NT2/D1 (cell line): ENCODE measurements around the gene RASD1.
"Not testable (repeated sequence)": the region's sequence is repeated elsewhere in the genome, so short reads cannot be mapped to it uniquely, and the experiment has no call there.

ENCODE experiments used
- DNase-seq: peaks from one replicate; pipeline ENCODE4 v3.0.0-alpha.2; 2011; ENCODE audit warnings: low read depth, low spot score
- H3K27me3 ChIP-seq: 2 replicates; pipeline ENCODE4 v1.6.0; 2011; ENCODE audit warnings: mild to moderate bottlenecking; ENCODE audit not compliant: insufficient read length, insufficient read depth
- H3K36me3 ChIP-seq: 2 replicates; pipeline ENCODE4 v1.6.1; 2011; ENCODE audit warnings: mild to moderate bottlenecking, low read length, mixed read lengths; ENCODE audit not compliant: insufficient read depth, insufficient read length
- H3K4me1 ChIP-seq: 2 replicates; pipeline ENCODE4 v1.5.1; 2011; ENCODE audit not compliant: insufficient read depth, insufficient read length
- H3K4me3 ChIP-seq: 2 replicates; pipeline ENCODE4 v1.5.1; 2011; ENCODE audit warnings: low read depth; ENCODE audit not compliant: insufficient read length
- H3K9ac ChIP-seq: 2 replicates; pipeline ENCODE4 v1.6.0; 2011; ENCODE audit warnings: low read depth; ENCODE audit not compliant: insufficient read length
- H3K9me3 ChIP-seq: 2 replicates; pipeline ENCODE4 v1.5.1; 2011; ENCODE audit warnings: mild to moderate bottlenecking, low read length; ENCODE audit not compliant: insufficient read depth
- SUZ12 ChIP-seq: IDR thresholded peaks from 2 replicates; pipeline ENCODE4 v1.6.1; 2011; ENCODE audit not compliant: insufficient read length, insufficient read depth; ENCODE audit errors: extremely low read depth
- YY1 ChIP-seq: IDR thresholded peaks from 2 replicates; pipeline ENCODE4 v1.6.1; 2011; ENCODE audit not compliant: insufficient read length, insufficient read depth
- ZNF274 ChIP-seq: IDR thresholded peaks from 2 replicates; pipeline ENCODE4 v1.6.1; 2011; ENCODE audit warnings: mild to moderate bottlenecking, low read depth, low read length

Gene RASD1

DNA sequence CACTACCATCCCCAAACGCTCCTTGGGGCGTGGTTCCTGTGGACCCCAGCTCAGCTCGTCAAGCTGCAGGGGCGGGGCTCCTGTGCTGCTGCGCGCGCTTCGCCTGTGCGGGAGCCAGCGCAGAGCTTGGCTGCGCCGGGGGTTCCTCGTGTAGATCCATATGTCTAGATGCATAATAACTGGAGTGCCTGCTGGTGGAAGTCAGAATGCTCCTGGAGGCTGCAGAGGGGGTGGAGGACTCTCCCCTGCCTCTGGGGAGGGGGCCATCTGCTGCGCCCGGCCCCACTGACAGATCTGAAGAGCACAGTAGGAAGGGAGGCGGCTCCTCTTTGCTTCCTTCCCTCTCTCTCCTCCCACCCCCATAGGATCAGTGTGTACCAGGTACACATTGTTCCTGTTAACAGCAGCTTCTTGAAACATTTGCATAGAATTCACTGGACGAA, 4.6 kb downstream of the RASD1 start:
- H3K36me3 ChIP-seq, result peaks cover 49% of the 10 kb centered on the region
- H3K9me3 ChIP-seq, result no peaks in the 10 kb centered on the region
- no peak overlapping the region for H3K9ac ChIP-seq
- peaks cover 12% of the 10 kb centered on the region for H3K27me3 ChIP-seq
- no peak for TF ChIP-seq YY1
- TF ChIP-seq ZNF274, result no peak
- TF ChIP-seq SUZ12, result no peak
- H3K4me3 ChIP-seq, result no peak overlapping the region
- H3K4me1 ChIP-seq, result peaks cover 8% of the 10 kb centered on the region
- DNase-seq, result no peak

DNA sequence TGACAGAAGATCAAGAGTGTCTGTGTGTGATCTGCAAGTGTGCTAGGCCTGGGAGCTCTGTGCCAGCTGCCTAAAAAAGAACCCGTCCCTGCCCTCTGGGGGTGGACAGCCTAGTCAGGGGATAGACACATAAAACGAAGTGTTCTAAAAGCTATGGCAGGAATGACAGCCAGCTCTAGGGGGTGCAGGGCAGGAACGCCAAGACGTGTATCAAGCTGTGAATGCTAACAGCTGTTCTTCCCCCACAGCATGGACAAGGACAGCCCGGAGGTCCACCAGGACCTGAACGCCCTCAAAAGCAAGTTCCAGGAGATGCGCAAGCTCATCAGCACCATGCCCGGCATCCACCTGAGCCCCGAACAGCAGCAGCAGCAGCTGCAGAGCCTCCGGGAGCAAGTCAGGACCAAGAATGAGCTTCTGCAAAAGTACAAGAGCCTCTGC, 5.1 kb downstream of the RASD1 start:
- H3K27me3 ChIP-seq, result peaks cover 11% of the 10 kb centered on the region
- H3K36me3 ChIP-seq, result peaks cover 52% of the 10 kb centered on the region
- TF ChIP-seq ZNF274 (no peak), SUZ12 (no peak), YY1 (no peak)
- H3K4me1 ChIP-seq, result peaks cover 8% of the 10 kb centered on the region
- H3K9ac ChIP-seq, result no peak overlapping the region
- no peaks in the 10 kb centered on the region for H3K9me3 ChIP-seq
- no peak for DNase-seq
- H3K4me3 ChIP-seq, result no peak overlapping the region

DNA sequence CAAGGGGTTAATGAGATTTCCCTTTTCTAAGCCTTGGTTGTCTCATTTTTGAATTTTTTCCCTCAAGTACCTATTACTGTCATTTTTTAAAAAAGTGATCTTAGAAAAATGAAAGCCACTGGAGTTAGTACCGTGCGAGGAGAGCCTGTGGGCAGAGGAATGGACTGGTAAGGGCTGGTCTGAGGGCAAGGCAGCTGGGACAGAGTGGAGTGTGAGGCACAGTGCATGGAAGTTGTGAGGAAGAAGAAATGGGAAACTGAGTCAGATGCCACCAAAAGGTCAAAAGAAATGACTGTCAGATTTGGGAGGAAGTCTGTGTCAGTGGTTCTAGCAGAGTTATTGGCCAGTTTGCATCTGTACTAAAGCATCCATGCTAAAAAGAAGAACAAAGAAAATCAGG, 8.2 kb downstream of the RASD1 start:
- Histone ChIP-seq H3K36me3 (peaks cover 71% of the 10 kb centered on the region), H3K4me3 (no peak overlapping the region), H3K4me1 (peaks cover 5% of the 10 kb centered on the region), H3K9ac (no peak overlapping the region), H3K9me3 (peaks cover 7% of the 10 kb centered on the region; the same call in 1 of the 2 replicates), H3K27me3 (no peaks in the 10 kb centered on the region)
- no peak for DNase-seq
- TF ChIP-seq SUZ12, result no peak
- TF ChIP-seq YY1, result no peak
- TF ChIP-seq ZNF274, result no peak

DNA sequence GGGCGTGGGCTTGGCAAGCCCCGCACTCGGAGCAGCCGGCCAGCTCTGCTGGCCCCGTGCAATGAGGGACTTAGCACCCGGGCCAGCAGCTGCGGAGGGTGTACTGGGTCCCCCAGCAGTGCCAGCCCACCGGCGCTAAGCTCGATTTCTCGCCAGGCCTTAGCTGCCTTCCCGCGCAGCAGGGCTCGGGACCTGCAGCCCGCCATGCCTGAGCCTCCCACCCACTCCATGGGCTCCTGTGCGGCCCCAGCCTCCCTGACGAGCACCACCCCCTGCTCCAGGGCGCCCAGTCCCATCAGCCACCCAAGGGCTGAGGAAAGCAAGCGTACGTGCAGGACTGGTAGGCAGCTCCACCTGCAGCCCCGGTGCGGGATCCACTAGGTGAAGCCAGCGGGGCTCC, 9.8 kb downstream of the RASD1 start:
- H3K36me3 ChIP-seq, result peaks cover 56% of the 10 kb centered on the region
- not testable (repeated sequence) for H3K9ac ChIP-seq, DNase-seq, H3K9me3 ChIP-seq, H3K4me1 ChIP-seq, H3K27me3 ChIP-seq, H3K4me3 ChIP-seq

DNA sequence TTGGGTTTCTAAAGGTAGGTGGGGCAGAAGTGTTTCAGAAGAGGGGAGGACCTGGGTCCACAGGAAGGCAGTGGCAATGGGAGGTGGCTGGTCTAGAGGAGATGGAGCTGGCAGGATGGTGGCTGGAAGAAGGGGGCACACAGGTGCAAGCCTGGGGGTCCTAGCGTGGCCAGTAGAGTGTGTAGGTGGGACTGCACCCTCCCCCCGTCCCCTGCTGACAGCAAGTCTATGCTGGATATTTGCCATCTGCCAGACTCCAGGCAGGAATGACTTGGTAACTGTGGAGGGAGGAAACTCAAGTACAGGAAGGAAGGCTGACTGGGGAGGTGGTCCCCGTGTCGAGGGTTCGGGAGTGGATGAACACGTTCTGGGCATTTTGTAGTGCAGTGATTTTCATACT, 10.8 kb downstream of the RASD1 start:
- peaks cover 7% of the 10 kb centered on the region; the same call in 1 of the 2 replicates for H3K9me3 ChIP-seq
- TF ChIP-seq YY1, result no peak
- TF ChIP-seq SUZ12, result no peak
- no peak overlapping the region for H3K4me3 ChIP-seq
- peaks cover 3% of the 10 kb centered on the region for H3K4me1 ChIP-seq
- H3K36me3 ChIP-seq, result peaks cover 56% of the 10 kb centered on the region
- no peak for DNase-seq
- H3K9ac ChIP-seq, result no peak overlapping the region
- no peaks in the 10 kb centered on the region for H3K27me3 ChIP-seq

DNA sequence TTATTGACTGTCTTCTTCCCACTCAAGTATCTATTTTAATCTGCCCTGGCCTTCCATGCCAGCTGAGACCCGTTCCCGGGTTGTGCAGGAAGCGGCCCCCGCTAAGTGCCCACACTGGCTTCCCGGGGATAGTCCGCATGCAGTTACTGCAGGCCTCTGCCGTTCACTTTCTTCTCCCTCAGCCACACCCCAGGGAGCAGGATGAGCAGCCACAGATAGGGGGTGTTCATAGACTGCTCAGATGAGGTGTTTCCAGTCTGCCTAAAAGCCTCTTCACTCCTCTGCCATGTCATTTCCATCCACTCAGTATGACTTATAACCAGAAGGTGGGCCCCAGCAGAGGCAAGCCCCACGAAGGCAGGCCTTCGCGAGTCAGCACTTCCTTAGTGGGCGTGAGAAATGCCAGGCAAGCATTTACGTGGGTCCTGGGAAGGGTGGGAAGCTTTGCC, 11.7 kb downstream of the RASD1 start:
- Histone ChIP-seq H3K4me3 (no peak overlapping the region), H3K9ac (no peak overlapping the region), H3K27me3 (no peaks in the 10 kb centered on the region), H3K9me3 (peaks cover 7% of the 10 kb centered on the region; the same call in 1 of the 2 replicates), H3K36me3 (peaks cover 59% of the 10 kb centered on the region), H3K4me1 (peaks cover 3% of the 10 kb centered on the region)
- TF ChIP-seq SUZ12, result no peak
- TF ChIP-seq YY1, result no peak
- TF ChIP-seq ZNF274, result no peak
- DNase-seq, result no peak

DNA sequence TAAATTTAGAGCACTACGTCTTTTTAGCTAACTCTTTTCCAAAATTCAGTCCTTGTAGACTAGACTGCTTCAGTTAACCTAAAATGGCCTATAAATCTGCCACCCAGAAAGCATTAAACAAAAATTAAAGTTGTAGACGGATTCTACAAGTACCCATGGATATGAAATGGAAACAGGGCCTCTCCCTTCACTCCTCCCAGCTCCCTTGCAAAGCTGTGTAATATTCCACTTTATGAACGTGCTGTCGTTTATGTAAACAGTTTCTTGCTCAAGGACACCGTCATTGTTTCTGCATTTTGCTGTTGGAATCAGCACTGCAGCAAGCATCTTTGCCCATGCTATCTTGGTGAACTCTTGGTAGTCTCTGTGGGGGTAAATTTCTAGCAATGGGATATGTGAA, 14.3 kb downstream of the RASD1 start:
- peaks cover 3% of the 10 kb centered on the region for H3K4me1 ChIP-seq
- no peak for DNase-seq
- no peak overlapping the region for H3K9ac ChIP-seq
- no peaks in the 10 kb centered on the region for H3K27me3 ChIP-seq
- no peak for TF ChIP-seq ZNF274
- no peak for TF ChIP-seq SUZ12
- TF ChIP-seq YY1, result no peak
- peaks cover 7% of the 10 kb centered on the region; the same call in 1 of the 2 replicates for H3K9me3 ChIP-seq
- peaks cover 54% of the 10 kb centered on the region for H3K36me3 ChIP-seq
- no peak overlapping the region for H3K4me3 ChIP-seq

DNA sequence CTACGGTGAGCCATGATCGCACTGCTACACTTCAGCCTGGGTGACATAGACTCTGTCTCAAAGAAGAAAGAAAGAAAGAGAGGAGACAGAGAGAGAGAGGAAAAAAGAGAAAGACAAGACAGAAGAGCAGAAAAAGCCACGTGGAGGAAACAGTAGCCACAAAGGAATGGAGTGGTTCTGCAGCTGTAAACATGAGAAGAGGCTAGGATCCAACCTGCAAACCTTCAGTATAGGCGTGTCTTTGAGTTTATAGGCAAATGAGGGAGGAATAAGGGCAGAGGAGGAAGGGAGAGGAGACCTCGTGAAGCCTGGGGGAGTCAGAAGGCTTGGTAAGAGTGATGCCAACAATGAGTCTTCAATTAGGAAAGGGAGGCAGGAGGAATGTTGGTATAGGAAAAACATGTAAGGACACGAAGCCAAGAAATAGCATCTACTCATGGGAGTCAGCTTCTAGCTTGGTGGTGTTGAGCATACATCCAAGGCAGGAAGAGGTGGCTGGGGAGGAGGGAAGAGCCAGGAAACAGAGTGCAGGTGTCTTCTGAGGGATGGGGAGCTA, 15.5 kb downstream of the RASD1 start:
- peaks cover 3% of the 10 kb centered on the region for H3K4me1 ChIP-seq
- DNase-seq, result no peak
- TF ChIP-seq YY1 (no peak), SUZ12 (no peak), ZNF274 (no peak)

More for the DNA sequence above, 15.5 kb downstream of the RASD1 start:
- Histone ChIP-seq H3K4me3 (no peak overlapping the region), H3K36me3 (peaks cover 48% of the 10 kb centered on the region), H3K27me3 (no peaks in the 10 kb centered on the region), H3K9me3 (peaks cover 5% of the 10 kb centered on the region; the same call in 1 of the 2 replicates), H3K9ac (no peak overlapping the region)
